Heart left ventricle (tissue), 16 donors: ENCODE results near the gene MRPL45. TPM values are rescaled to one million over a fixed set of nuclear protein-coding genes. Genes with fewer than 3 reads are reported as not detected.

Experiments used
- ATAC-seq, 4 donors: fragments of 200-7000 bp; cut with Tn5 transposase; one replicate each; pipeline ENCODE4 v1.9.1; 2020 to 2022; ENCODE audit warnings: moderate library complexity in 4 of 4, mild to moderate bottlenecking in 3 of 4, moderate number of reproducible peaks in 1 of 4
- DNase-seq, 5 donors: peaks; one replicate each; pipeline ENCODE4 v3.0.0-alpha.2; 2020
- H3K27ac ChIP-seq, 12 donors: fragments of 200-600 bp; sonication (generic) in 4 of 12; one replicate each; pipeline versions ENCODE4 v1.5.0 to v1.8.0; 2016 to 2022; ENCODE audit warnings: mild to moderate bottlenecking in 2 of 12
- H3K27me3 ChIP-seq, 9 donors: fragments of 200-600 bp; sonication (generic) in 2 of 9; one replicate each; pipeline versions ENCODE4 v1.5.1 to v1.8.0; 2016 to 2022; ENCODE audit warnings: mild to moderate bottlenecking in 3 of 9
- H3K36me3 ChIP-seq, 9 donors: fragments of 200-600 bp; sonication (generic) in 2 of 9; one replicate each; pipeline versions ENCODE4 v1.5.0 to v1.8.0; 2018 to 2022; ENCODE audit warnings: mild to moderate bottlenecking in 2 of 9
- H3K4me1 ChIP-seq, 12 donors: fragments of 200-600 bp; sonication (generic) in 4 of 12; one replicate each; pipeline versions ENCODE4 v1.5.0 to v1.8.0; 2016 to 2022; ENCODE audit warnings: mild to moderate bottlenecking in 3 of 12
- H3K4me3 ChIP-seq, 12 donors: fragments of 200-600 bp; sonication (generic) in 4 of 12; one replicate each; pipeline versions ENCODE4 v1.5.0 to v1.8.0; 2017 to 2022; ENCODE audit warnings: mild to moderate bottlenecking in 9 of 12, moderate library complexity in 4 of 12
- H3K9me3 ChIP-seq, 12 donors: fragments of 200-600 bp; sonication (generic) in 4 of 12; one replicate each; pipeline versions ENCODE4 v1.5.0 to v1.8.0; 2016 to 2022; ENCODE audit warnings: mild to moderate bottlenecking in 1 of 12
- CTCF ChIP-seq, 12 donors: fragments of 200-600 bp; sonication (generic) in 4 of 12; IDR thresholded peaks; one replicate each; pipeline versions ENCODE4 v1.5.0 to v1.8.0; 2018 to 2022; ENCODE audit warnings: antibody characterized with exemption in 12 of 12, mild to moderate bottlenecking in 5 of 12
- POLR2A ChIP-seq, 2 donors: fragments of 450-650 bp; IDR thresholded peaks; one replicate each; pipeline ENCODE4 v1.6.1; 2017; ENCODE audit warnings: antibody characterized with exemption in 2 of 2, mild to moderate bottlenecking in 2 of 2, moderate library complexity in 2 of 2
- WGBS, 4 donors: extraction: QIAGEN DNeasy Blood & Tissue Kit in 2 of 4; methylation state at CpG; one replicate each; pipeline versions ENCODE4 v1.1.5 to v1.1.7; 2013 to 2018; 5-methylcytosine and 5-hydroxymethylcytosine counted together
- intact Hi-C, 10 donors: fragments of 100-400 bp; cut with DNase I; formaldehyde crosslinking; loops; one replicate each; pipeline versions ENCODE4 v1.11.1 to v1.14.2; 2022
- polyA plus RNA-seq, 2 donors: library from polyadenylated mRNA; stranded (reverse); fragments of 200-250 nt; gene quantifications; one replicate each; pipeline ENCODE4 v1.2.3, GENCODE V29; 2013
- total RNA-seq, 9 donors: library from RNA; depleted of rRNA in 2 of 9; stranded (reverse); fragments of >200 nt in 2 of 9; fragmentation: NEBNext Ultra II Directional in 3 of 9; extraction: Animal tissue kit (Norgen Biotek cat#: 25700) in 3 of 9; gene quantifications; one replicate each; pipeline versions ENCODE4 v1.1.0 to v1.2.4, GENCODE V29; 2016 to 2023
- donor health status: ischemic (EF 13 %, LVEDD 7.1; RV severe dilation, severe dysfunction).
- donor health status: healthy with polysubstance abuse.
- donor health status: DM: no; HTN: yes; CAD: no.
- donor health status: DM: no; HTN: no; CAD: no.
- donor health status: ischemic (EF 25% LVEDD 6.9; RV normal size, moderate dysfunction).
- donor health status: ischemic (EF 25% LVEDD 5.7; RV mildly dilated, moderate dysfunction).
- donor health status: healthy.
- donor health status: DM: yes; HTN: yes; CAD: no.
- donor health status: ischemic (EF 35%, LVEDD 5.7; RV mildly dilated, moderate dysfunction).
- donor health status: nonischemic (EF 11% LVEDD 7.7; RV severe dilation, severe dysfunction).
- donor health status: DM: yes; HTN: yes; CAD: no.
- donor health status: PGD.
- donor health status: ischemic (EF 29% LVEDD 5.4; RV normal size, mild dysfunction).
- donor health status: nonischemic (EF 23%, LVEDD 6.1; RV moderate dilation, normal function).

MRPL45 gene
- total and polyA plus RNA-seq, 11 donors = 26.0 to 46.3 (median 35.1) TPM

GRCh38 chr17:38351412-38352222 lies 54.6 kb downstream of the MRPL45 start, which contains the start of gene SOCS7:
Gene SOCS7, plus strand, starts transcription at chr17:38351844. Its CDS starts 209 bp downstream, at chr17:38352053.
- H3K27ac ChIP-seq = peak within 1 kb of the TSS; percentile 30 to 93 (median 86)
- ATAC-seq = peak; percentile 95 to 97 (median 97)
- no peaks in the 10 kb centered on the region for H3K36me3 ChIP-seq
- 3 to 19% (median 7%) methylated on average over 25 to 83 of the region's 84 CpGs for WGBS, 4 donors
- H3K4me1 ChIP-seq = peaks cover 0 to 45% (median 32%) of the 10 kb centered on the region in 12 donors
- H3K9me3 ChIP-seq = no peaks in the 10 kb centered on the region
- intact Hi-C loops = loop anchor here in 4 of 10 donors (5.0 to 10.0 kb wide), 3 partner anchors 123 to 136 kb away; no protein-coding TSS in a partner anchor
- no peak for TF ChIP-seq CTCF (IDR thresholded peaks at IDR 0.05)
- TF ChIP-seq POLR2A (IDR thresholded peaks at IDR 0.05) = peak in 1 of 2 donors; percentile 68
- no peaks in the 10 kb centered on the region for H3K27me3 ChIP-seq
- peak within 1 kb of the TSS; percentile 64 to 97 (median 89) for H3K4me3 ChIP-seq
- DNase-seq = peak; percentile 94 to 97 (median 96)

- H3K36me3 ChIP-seq = no peaks in the 10 kb centered on the region
- H3K4me3 ChIP-seq = peak overlapping the region; percentile 64 to 97 (median 89)
- TF ChIP-seq POLR2A (IDR thresholded peaks at IDR 0.05) = no peak
- TF ChIP-seq CTCF (IDR thresholded peaks at IDR 0.05) = no peak
- no peaks in the 10 kb centered on the region for H3K9me3 ChIP-seq
- WGBS, 4 donors = 0 to 1% (median 0%) methylated on average over 12 to 72 of the region's 72 CpGs
- ATAC-seq = peak in 2 of 4 donors; percentile 9 to 21
- peaks cover 0 to 54% (median 36%) of the 10 kb centered on the region in 12 donors for H3K4me1 ChIP-seq
- peak; percentile 25 to 66 (median 39) for DNase-seq
- intact Hi-C loops = loop anchor here in 4 of 10 donors (5.0 to 10.0 kb wide), 3 partner anchors 122 to 135 kb away; no protein-coding TSS in a partner anchor
- H3K27ac ChIP-seq = peak overlapping the region; percentile 30 to 93 (median 86)
- no peaks in the 10 kb centered on the region for H3K27me3 ChIP-seq
Measured at GRCh38 chr17:38352245-38353085, 55.5 kb downstream of the MRPL45 start.

- 12 to 16% (median 15%) methylated on average over 8 of the region's 8 CpGs for WGBS, 4 donors
- Histone ChIP-seq H3K4me1 (peaks cover 4 to 61% (median 40%) of the 10 kb centered on the region in 12 donors), H3K27ac (peak overlapping the region in 11 of 12 donors; percentile 68 to 93 (median 87)), H3K36me3 (no peaks in the 10 kb centered on the region), H3K27me3 (no peaks in the 10 kb centered on the region), H3K4me3 (peak overlapping the region; percentile 64 to 97 (median 89)), H3K9me3 (no peaks in the 10 kb centered on the region)
- ATAC-seq = no peak
- DNase-seq = no peak
- no peak for TF ChIP-seq CTCF (IDR thresholded peaks at IDR 0.05)
- TF ChIP-seq POLR2A (IDR thresholded peaks at IDR 0.05) = no peak
- intact Hi-C loops = loop anchor here in 4 of 10 donors (5.0 to 10.0 kb wide), 3 partner anchors 122 to 134 kb away; no protein-coding TSS in a partner anchor
Measured at GRCh38 chr17:38353086-38353604, 56.2 kb downstream of the MRPL45 start.
